HG02943 (cell line): ENCODE data around the gene BZW1.
"Not testable (repeated sequence)": the region's sequence is repeated elsewhere in the genome, so short reads cannot be mapped to it uniquely, and the experiment has no call there.

Experiments used
- ATAC-seq: cut with Tn5 transposase; IDR thresholded peaks from one replicate; pipeline ENCODE4 v1.9.1; 2021; ENCODE audit warnings: mild to moderate bottlenecking, low read depth, moderate library complexity; ENCODE audit not compliant: unreplicated experiment

The BZW1 gene

GRCh38 chr2:200790185-200790584 lies 21.5 kb upstream of the BZW1 start:
- ATAC-seq = no peak

GRCh38 chr2:200791905-200792304 lies 19.8 kb upstream of the BZW1 start:
- no peak for ATAC-seq

- ATAC-seq = no peak
Measured at GRCh38 chr2:200794143-200794542, 17.6 kb upstream of the BZW1 start.

GRCh38 chr2:200795028-200795440 lies 16.7 kb upstream of the BZW1 start:
- no peak for ATAC-seq

GRCh38 chr2:200796561-200796960 lies 15.1 kb upstream of the BZW1 start:
- ATAC-seq = no peak

DNA sequence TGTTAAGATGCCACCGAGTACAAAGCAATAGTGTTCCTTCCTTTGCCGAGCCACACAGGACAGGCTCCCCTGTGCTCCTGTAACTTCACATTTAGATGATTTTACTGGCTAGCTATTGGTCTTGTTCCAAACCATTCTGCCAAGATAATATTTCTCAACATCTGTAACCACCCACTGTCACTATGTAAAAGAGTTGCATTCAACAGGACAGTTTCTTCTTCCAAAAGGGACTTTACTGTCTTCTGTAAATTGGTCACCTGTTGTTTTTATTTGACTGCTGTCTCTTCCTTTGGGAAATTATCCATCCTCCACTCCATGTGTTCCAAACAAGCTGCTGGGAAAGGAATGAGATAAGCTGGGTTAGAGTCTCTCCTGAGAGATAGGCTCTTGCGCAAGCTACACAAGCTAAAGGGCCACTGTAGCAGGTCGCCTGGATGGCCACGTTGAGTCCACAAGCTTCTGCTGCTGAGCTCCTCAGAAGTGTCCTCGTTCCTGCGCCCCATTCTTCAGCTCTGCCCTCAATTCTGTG lies 14.4 kb upstream of the BZW1 start:
- no peak for ATAC-seq

GRCh38 chr2:200798514-200798913 lies 13.2 kb upstream of the BZW1 start:
- ATAC-seq = no peak

GRCh38 chr2:200800458-200800857 lies 11.3 kb upstream of the BZW1 start:
- ATAC-seq = no peak

DNA sequence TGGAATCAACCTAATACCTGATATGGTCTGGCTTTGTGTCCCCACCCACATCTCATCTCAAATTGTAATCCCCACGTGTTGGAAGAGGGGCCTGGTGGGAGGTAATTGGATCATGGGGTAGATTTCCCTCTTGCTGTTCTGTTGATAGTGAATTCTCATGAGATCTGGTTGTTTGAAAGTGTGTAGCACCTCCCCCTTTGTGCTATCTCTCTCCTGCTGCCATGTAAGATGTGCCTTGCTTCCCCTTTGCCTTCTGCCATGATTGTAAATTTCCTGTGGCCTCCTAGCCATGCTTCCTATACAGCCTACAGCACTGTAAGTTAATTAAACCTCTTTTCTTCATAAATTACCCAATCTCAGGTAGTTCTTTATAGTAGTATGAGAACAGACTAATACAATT lies 10.3 kb upstream of the BZW1 start:
- not testable (repeated sequence) for ATAC-seq

GRCh38 chr2:200809506-200810251 lies 2.0 kb upstream of the BZW1 start:
- ATAC-seq = no peak

DNA sequence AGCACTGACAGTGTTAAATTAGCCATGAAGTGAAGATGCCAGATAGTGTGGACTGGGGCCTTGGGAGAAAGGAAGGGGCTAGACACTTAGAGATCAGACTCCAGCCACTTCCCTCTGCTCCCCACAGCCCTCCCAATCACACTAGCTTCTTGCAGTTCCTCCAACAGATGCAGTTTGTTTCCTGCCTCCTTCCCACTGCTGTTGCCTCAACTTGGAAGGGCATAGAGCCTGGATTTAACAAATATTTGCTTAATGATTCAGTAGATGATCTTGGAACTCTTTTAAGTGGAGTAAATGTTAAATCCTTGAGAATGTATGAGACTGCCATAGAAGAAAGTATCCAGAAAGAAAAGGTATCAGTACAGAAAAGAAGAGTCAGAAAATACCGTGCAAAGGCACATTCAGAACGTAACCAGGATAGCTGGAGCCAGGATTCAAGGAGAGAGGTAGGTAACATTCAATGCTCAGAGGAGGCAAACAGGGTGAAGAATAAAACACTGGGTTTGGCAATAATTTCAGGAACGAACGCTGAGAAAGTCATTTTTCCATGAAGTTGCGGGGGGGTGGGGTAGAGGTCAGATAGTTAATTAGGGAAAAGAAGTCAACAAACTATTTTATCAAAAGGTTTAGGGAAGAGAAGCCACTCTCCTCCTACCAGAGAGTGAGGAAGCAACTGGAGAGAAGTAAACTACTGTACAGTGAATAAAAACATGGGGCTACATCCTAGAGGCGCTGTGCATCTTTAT lies 1.3 kb upstream of the BZW1 start:
- ATAC-seq = no peak

GRCh38 chr2:200810998-200811332 lies 745 bp upstream of the BZW1 start:
- ATAC-seq = no peak

DNA sequence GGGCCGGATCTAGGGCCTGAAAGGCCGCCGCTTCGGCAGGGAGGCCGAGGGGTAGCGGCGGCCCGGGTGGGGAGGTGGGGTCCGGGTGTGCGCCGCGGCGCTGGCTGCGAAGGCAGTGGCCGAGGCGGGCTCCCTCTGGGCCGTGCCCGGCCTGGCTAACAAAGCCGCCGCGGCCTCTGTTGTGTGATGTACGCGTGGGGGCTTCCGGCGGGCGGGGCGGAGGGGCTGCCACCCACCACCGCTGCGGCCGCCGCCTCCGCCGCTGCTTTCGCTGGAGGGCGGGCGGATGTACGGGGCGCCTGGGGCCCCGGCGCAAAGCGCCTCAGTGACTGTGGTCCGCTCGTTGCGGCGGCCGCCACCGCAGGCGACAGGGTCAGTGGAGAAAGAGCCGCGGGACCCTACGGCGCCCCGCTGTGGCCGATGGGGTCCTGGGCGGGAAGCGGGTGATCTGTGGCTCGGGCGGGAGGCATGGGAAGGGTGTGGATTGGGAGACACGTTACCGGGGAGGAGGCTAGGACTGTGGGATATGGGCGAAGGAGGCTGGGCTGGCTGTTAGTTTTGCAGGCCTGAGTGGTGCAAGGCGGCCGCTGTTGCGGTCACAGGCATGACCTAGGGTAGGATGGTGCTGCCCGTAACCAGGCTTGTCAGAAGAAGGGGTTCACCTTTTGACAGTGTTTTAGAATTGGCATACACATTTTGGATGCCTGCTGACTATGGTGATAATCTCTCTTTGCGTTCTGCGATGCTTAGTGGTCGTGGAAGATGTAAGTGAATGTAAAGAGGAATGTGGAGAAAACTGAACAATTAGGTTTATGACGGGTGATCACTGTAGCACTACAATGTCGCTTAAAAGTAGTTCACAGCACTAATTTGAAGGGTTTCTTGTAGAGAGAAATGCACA lies 662 bp downstream of the BZW1 start:
- ATAC-seq = peak; percentile 39

- ATAC-seq = no peak
Measured at GRCh38 chr2:200814276-200814815, 2.6 kb downstream of the BZW1 start.

GRCh38 chr2:200814917-200815316 lies 3.2 kb downstream of the BZW1 start:
- ATAC-seq = no peak

GRCh38 chr2:200818732-200819131 lies 7.0 kb downstream of the BZW1 start:
- ATAC-seq = not testable (repeated sequence)

DNA sequence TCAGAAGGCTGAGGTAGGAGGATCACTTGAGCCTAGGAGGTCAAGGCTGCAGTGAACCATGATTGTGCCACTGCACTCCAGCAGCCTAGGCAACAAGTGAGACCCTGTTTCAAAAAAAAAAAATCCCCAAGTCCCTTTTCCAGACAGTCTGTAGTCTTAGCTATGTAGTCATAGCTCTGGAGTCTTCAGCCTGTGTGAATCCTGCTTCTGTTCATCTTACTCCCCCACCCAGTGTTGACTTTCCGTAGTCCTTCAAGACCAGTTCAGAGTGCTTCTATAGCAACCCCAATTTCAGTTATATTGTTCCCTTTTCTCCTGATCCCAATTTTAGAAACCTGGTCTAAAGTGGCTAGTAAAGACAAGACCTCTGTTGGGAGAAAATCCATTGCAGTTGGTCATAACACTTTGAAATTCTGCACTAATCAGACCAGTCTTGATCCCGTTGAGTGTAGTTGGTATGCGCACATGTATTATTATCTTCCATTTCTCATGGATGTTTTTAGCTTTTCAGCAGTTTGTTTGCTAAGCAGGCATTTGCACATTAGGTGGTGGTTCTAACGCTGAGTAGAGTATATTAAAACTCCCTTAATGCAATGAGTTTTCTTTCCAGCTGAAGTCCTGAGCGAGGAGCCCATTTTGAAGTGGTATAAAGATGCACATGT lies 9.0 kb downstream of the BZW1 start:
- no peak for ATAC-seq

DNA sequence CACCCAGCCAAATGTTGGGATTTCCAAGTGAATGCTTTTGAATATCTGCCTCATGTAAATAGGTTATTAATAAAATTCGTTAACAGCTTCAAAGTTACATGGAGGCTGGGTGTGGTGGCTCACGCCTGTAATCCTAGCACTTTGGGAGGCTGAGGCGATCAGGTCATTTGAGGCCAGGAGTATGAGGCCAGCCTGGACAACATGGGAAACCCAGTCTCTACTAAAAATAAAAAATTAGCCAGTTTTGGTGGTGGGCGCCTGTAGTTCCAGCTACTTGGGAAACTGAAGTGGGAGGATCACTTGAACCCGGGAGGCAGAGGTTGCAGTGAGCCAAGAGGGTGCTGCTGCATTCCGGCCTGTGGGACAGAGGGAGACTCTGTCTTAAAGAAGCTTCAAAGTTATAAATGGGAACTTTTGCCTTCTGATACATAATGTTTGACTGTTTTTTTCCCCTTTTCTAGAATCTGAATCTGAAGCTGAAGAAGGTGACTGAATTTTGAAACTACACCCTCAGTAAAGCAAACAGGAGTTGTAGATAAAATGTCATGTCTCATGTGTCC lies 10.1 kb downstream of the BZW1 start:
- ATAC-seq = no peak

DNA sequence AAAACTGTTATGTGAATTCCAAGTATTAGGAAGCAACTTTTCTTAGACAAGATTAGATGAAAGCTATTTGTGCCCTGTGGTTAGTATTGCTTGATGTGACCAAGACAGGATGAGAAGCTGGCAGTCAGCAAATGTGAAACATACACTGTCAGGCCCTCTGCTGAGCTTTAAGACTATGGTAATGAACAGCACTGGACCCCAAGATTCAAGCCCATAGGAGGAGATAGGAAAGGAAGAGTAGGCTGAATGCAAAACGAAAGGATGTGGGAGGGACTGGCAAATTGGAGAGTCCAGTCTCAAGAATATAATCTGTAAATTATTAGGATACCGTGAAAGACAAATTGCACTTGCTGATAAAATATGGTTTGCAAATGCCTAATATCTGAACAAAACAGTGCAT lies 16.4 kb downstream of the BZW1 start:
- ATAC-seq = no peak
